ENCODE data around the gene ADRB1.
A peak's percentile ranks its signal among the peaks of the same experiment; 100 is the strongest.

The ADRB1 gene

GRCh38 chr10:114043532-114044246, at the start of gene ADRB1:
ADRB1 (plus strand) TSS chr10:114043866; CDS start chr10:114044133, 267 bp downstream.
- peak; percentile 72 for DNase-seq (ENCODE audit: low spot score)

- DNase-seq (ENCODE audit: low spot score) = no peak
These were observed 48.5 kb upstream of the ADRB1 start for GRCh38 chr10:113995201-113995600.

- no peak for DNase-seq (ENCODE audit: low spot score)
These were observed 46.2 kb upstream of the ADRB1 start for GRCh38 chr10:113997428-113997827.

- DNase-seq (ENCODE audit: low spot score) = no peak
These were observed 44.1 kb upstream of the ADRB1 start for GRCh38 chr10:113999531-113999930.

- no peak for DNase-seq (ENCODE audit: low spot score)
These were observed 43.1 kb upstream of the ADRB1 start for GRCh38 chr10:114000457-114001010.

GRCh38 chr10:114002422-114002821, 41.2 kb upstream of the ADRB1 start:
- no peak for DNase-seq (ENCODE audit: low spot score)

- DNase-seq (ENCODE audit: low spot score) = no peak
These were observed 40.3 kb upstream of the ADRB1 start for GRCh38 chr10:114003161-114003941.

GRCh38 chr10:114009281-114009996, 34.2 kb upstream of the ADRB1 start:
- DNase-seq (ENCODE audit: low spot score) = no peak

GRCh38 chr10:114010316-114010715, 33.4 kb upstream of the ADRB1 start:
- no peak for DNase-seq (ENCODE audit: low spot score)

- no peak for DNase-seq (ENCODE audit: low spot score)
These were observed 31.0 kb upstream of the ADRB1 start for GRCh38 chr10:114012650-114013049.

GRCh38 chr10:114015708-114016107, 28.0 kb upstream of the ADRB1 start:
- DNase-seq (ENCODE audit: low spot score) = no peak

- no peak for DNase-seq (ENCODE audit: low spot score)
These were observed 26.4 kb upstream of the ADRB1 start for GRCh38 chr10:114017271-114017670.

GRCh38 chr10:114017873-114018272, 25.8 kb upstream of the ADRB1 start:
- DNase-seq (ENCODE audit: low spot score) = no peak

- DNase-seq (ENCODE audit: low spot score) = no peak
These were observed 24.4 kb upstream of the ADRB1 start for GRCh38 chr10:114019226-114019625.

GRCh38 chr10:114021154-114021553, 22.5 kb upstream of the ADRB1 start:
- no peak for DNase-seq (ENCODE audit: low spot score)

- DNase-seq (ENCODE audit: low spot score) = no peak
These were observed 21.7 kb upstream of the ADRB1 start for GRCh38 chr10:114021717-114022680.

- DNase-seq (ENCODE audit: low spot score) = no peak
These were observed 20.7 kb upstream of the ADRB1 start for GRCh38 chr10:114022766-114023597.

GRCh38 chr10:114024876-114025610, 18.6 kb upstream of the ADRB1 start:
- DNase-seq (ENCODE audit: low spot score) = no peak

- no peak for DNase-seq (ENCODE audit: low spot score)
These were observed 18.0 kb upstream of the ADRB1 start for GRCh38 chr10:114025611-114026130.
